ENCODE measurements around the gene WDR77.

- TF ChIP-seq CTCF (conservative IDR thresholded peaks at IDR 0.05; ENCODE audit: low read length) (no peak), EZH2phosphoT487 (IDR thresholded peaks at IDR 0.05; ENCODE audit: borderline replicate concordance) (no peak)
Observed at GRCh38 chr1:111466480-111466879, 17.4 kb upstream of the WDR77 start.
